RWPE1 (cell line): ENCODE data around the gene CEBPA.
"Not testable (repeated sequence)": the region's sequence is repeated elsewhere in the genome, so short reads cannot be mapped to it uniquely, and the experiment has no call there.

Experiments used
- CTCF ChIA-PET: fragments of 350-600 bp; sonication (Branson Sonifier 250); formaldehyde crosslinking; extraction: SDS; loops from one replicate; lab custom pipeline; 2021; lab: Yijun Ruan, JAX
- POLR2A ChIA-PET: fragments of 400-600 bp; formaldehyde crosslinking; extraction: SDS; loops from one replicate; lab custom pipeline; 2020; ENCODE audit warnings: antibody characterized with exemption; ENCODE audit not compliant: low non-redundant PET; lab: Yijun Ruan, JAX
- DNase-seq: peaks from one replicate; pipeline ENCODE4 v3.0.0; 2012; ENCODE audit warnings: low spot score
- H3K27ac ChIP-seq: fragments of 450-650 bp; 2 replicates; pipeline ENCODE4 v1.5.1; 2017
- TF ChIP-seq, protein P1 (sequence below): fragments of 450-650 bp; conservative IDR thresholded peaks from 2 replicates; pipeline ENCODE4 v1.5.1; 2017; ENCODE audit warnings: low read depth, mild to moderate bottlenecking

CEBPA gene

DNA sequence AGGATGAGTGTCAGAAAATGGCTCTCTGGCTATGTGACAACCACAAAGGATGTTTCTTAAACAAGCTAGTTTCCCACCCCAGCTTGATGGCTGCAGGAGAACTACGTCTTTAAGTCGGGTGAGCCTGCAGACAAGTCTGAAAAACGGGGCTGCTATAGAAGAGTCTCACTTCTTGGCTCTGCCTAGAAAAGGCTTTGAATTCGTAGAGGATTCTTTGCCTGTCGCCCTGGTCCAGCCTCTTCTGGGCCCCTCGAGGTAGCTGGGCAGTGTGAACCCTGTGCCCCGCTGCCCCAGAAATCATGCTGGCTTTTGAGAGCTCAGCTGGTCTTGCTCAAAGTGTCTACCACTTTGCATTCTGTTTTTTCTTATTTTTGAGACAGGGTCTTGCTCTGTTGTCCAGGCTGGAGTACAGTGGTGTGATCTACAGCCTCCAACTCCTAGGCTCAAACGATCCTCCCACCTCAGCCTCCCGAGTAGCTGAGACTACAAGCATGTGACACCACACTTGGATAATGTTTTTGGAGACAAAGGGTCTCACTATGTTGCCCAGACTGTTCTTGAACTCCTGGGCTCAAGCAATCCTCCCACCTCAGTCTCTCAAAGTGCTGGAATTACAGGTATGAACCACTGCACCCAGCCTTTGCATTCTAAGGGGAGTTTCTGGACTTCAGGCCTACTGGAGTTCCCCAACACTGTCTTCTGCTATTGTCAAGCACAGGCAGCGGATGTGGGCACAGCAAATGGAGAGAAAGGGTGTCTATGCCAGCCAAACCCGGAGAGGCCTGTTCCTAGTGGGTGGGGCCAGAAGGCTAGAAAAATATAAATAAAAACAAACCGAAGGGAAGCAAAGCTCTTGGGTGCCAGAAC is 6.5 kb downstream of the CEBPA start:
- DNase-seq = no peak
- H3K27ac ChIP-seq = no peak overlapping the region
- ChIA-PET CTCF (no interaction called here), POLR2A (no interaction called here)
- TF ChIP-seq, protein P1, sequence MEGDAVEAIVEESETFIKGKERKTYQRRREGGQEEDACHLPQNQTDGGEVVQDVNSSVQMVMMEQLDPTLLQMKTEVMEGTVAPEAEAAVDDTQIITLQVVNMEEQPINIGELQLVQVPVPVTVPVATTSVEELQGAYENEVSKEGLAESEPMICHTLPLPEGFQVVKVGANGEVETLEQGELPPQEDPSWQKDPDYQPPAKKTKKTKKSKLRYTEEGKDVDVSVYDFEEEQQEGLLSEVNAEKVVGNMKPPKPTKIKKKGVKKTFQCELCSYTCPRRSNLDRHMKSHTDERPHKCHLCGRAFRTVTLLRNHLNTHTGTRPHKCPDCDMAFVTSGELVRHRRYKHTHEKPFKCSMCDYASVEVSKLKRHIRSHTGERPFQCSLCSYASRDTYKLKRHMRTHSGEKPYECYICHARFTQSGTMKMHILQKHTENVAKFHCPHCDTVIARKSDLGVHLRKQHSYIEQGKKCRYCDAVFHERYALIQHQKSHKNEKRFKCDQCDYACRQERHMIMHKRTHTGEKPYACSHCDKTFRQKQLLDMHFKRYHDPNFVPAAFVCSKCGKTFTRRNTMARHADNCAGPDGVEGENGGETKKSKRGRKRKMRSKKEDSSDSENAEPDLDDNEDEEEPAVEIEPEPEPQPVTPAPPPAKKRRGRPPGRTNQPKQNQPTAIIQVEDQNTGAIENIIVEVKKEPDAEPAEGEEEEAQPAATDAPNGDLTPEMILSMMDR = no peak

DNA sequence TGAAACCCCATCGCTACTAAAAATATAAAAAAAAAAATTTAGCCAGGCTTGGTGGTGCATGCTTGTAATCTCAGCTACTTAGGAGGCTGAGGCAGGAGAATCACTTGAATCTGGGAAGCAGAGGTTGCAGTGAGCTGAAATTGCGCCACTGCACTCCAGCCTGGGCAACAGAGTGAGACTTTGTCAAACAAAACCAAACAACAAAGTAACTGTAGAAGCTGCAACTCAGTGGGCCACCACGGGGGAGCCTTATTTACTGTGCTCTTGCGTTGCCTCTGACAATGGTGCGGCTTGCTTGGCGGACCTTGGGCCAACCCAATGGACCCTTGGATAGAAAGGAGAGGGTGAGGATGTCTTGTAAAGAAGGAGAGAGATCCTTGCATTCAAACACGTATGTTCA is 7.3 kb downstream of the CEBPA start:
- POLR2A ChIA-PET, DNase-seq: not testable (repeated sequence)
- CTCF ChIA-PET = interaction anchor here (0.6 kb wide), 2 partner anchors 118 to 957 kb away, joined by 3 to 7 read pairs; no protein-coding TSS in a partner anchor
- peak overlapping the region; percentile 91; the same call in 1 of the 2 replicates for H3K27ac ChIP-seq

DNA sequence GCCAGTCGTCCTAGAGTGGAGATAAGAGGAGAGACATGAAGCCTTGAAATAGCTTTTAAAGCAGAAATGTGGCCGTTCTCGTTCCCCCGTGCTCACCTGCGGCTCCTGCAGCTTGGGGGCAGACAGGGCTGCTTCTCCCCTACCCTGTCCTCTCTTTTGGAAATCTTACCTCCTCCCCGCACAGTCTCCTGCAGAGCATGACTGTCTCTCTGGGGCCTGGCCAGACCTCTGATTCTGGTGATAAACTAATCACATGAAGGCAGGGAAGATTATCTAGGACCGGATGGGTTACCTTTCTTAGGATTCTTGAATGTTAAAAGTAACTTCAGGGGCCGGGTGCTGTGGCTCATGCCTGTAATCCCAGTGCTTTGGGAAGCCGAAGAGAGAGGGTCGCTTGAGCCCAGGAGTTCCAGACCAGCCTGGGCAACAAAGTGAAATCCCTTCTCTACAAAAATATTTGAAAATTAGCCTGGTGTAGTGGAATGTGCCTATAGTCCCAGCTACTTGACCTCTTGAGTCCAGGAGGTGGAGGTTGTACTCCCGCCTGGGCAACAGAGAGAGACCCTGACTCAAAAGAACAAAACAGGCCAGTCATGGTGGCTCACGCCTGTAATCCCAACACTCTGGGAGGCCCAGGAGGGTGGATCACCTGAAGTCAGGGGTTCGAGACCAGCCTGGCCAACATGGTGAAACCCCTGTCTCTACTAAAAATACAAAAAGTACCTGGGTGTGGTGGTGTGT is 8.1 kb downstream of the CEBPA start:
- ChIA-PET POLR2A (no interaction called here), CTCF (interaction anchor here (0.5 to 0.7 kb wide), 2 partner anchors 45 to 112 kb away, joined by 3 read pairs; no protein-coding TSS in a partner anchor)
- no peak for DNase-seq
- TF ChIP-seq, protein P1 = no peak
- H3K27ac ChIP-seq = peak overlapping the region; percentile 91

DNA sequence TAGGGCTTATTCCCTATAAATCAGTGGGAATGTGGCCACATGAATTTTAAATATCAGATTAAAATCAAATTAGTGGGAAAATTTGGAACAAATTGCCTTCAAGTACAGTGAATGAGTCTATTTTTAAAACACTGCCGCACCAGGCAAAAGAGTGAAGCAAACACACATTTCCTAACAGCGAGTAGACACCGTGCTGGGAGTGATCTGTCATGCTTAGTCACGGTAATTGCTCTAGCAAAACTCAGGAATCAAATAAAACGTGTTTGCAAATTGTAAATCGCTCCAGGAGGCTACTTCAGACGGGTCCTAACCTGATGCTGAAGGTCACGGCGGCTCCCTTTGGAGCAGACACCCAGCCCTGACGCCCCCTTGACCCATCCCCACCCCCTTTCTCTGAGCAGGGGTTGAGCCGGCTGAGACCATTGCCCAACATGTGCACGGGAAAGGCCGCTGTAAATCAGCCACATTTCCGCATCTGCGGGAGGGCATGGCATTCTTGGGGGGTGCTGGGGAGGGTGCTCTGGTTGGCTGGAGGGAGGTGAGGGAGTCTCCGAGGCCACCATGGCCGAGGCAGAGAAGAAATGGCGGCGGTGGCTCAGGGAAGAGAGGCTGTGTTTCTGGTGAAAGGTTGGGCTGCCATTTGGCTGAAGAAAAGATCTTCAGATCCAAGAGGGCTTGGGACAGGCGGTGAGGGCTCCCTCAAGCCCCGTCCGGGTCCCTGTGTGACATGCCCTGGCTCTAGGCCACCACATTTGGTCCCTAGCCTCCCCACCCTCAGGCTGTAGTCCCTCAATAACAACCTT is 8.9 kb downstream of the CEBPA start:
- TF ChIP-seq, protein P1 = no peak
- ChIA-PET CTCF (interaction anchor here (0.7 to 1.1 kb wide), 2 partner anchors 9 to 45 kb away, joined by 3 to 5 read pairs; partner anchors contain the start of gene CEBPA), POLR2A (no interaction called here)
- peak; percentile 80 for DNase-seq
- peak overlapping the region; percentile 91 for H3K27ac ChIP-seq

DNA sequence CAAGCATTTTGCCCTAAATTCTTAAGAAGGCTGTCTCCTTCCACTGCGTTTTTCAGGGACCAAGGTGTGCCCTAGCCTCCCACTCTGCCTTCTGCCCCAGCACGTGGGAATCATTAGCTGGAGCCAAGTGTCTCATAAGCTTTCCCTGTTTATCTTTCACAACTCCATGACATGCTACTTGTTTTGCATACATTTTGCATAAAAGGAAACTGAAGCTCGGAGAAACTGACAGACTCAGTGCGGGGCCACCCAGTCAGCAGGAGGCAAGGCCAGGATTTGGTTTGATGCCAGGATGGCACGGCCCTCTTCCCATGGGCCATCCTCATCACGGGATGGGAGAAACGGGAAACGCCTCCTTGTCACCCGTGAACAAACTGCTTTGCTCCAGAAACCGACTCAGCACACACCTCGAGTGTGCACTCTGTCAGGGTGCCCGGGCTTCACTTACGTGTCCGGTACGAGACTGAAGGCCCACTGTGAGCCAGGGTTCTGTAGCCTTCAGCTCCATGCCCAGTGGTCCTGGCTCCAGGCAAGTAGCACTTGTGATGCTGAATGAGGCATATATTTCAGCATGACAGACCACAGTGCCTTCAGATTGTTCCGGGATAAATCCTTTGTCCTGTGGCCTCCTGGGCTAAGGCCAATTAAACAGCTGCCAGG is 9.6 kb downstream of the CEBPA start:
- TF ChIP-seq, protein P1 = no peak
- no peak for DNase-seq
- peak overlapping the region; percentile 91 for H3K27ac ChIP-seq
- ChIA-PET CTCF (interaction anchor here (0.6 to 1.2 kb wide), 4 partner anchors 10 to 106 kb away, joined by 3 to 5 read pairs (median 4); partner anchors contain the start of gene CEBPA), POLR2A (interaction anchor here (0.7 kb wide), 1 partner anchor 49 kb away, joined by 4 read pairs; no protein-coding TSS in a partner anchor)
